ENCODE measurements around the gene DSCAML1.

The DSCAML1 gene

GRCh38 chr11:117471776-117472175, 325.2 kb downstream of the DSCAML1 start:
- DNase-seq (ENCODE audit: low read depth), result no peak
- no peak overlapping the region for H3K4me3 ChIP-seq (ENCODE audit: low read depth, low read length)
- no peak for TF ChIP-seq CTCF (IDR thresholded peaks at IDR 0.05; ENCODE audit: control insufficient read depth, extremely low read depth, insufficient read depth)

DNA sequence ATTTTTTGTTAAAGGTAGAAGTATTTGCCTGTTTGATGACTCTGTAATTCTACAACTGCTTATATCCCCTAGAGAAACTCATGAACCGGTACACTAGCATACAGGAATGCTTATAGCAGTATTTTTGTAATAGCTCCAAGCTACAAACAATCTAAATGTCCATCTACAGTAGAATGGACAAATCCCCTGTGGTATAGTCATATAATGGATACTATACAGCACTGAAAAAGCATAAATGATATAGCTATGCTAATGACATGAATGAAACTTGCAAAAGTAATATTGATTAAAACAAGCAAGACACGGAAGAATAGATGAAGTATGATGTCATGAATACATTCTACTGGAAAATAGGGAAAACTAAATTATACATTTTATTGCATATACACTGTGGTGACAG, 326.4 kb downstream of the DSCAML1 start:
- DNase-seq (ENCODE audit: low read depth), result no peak
- no peak for TF ChIP-seq CTCF (IDR thresholded peaks at IDR 0.05; ENCODE audit: control insufficient read depth, extremely low read depth, insufficient read depth)
- H3K4me3 ChIP-seq (ENCODE audit: low read depth, low read length), result no peak overlapping the region

GRCh38 chr11:117468888-117469287, 328.1 kb downstream of the DSCAML1 start:
- TF ChIP-seq CTCF (IDR thresholded peaks at IDR 0.05; ENCODE audit: control insufficient read depth, extremely low read depth, insufficient read depth), result 0 out of 2 replicates have a peak, but pooled peaks have one; percentile 7
- no peak for DNase-seq (ENCODE audit: low read depth)
- no peak overlapping the region for H3K4me3 ChIP-seq (ENCODE audit: low read depth, low read length)

GRCh38 chr11:117467770-117468169, 329.2 kb downstream of the DSCAML1 start:
- no peak for TF ChIP-seq CTCF (IDR thresholded peaks at IDR 0.05; ENCODE audit: control insufficient read depth, extremely low read depth, insufficient read depth)
- no peak overlapping the region for H3K4me3 ChIP-seq (ENCODE audit: low read depth, low read length)

GRCh38 chr11:117466966-117467365, 330.1 kb downstream of the DSCAML1 start:
- TF ChIP-seq CTCF (IDR thresholded peaks at IDR 0.05; ENCODE audit: control insufficient read depth, extremely low read depth, insufficient read depth), result no peak
- no peak for DNase-seq (ENCODE audit: low read depth)
- no peak overlapping the region for H3K4me3 ChIP-seq (ENCODE audit: low read depth, low read length)

More at GRCh38 chr11:117467770-117468169, 329.2 kb downstream of the DSCAML1 start:
- DNase-seq (ENCODE audit: low read depth), result no peak

DNA sequence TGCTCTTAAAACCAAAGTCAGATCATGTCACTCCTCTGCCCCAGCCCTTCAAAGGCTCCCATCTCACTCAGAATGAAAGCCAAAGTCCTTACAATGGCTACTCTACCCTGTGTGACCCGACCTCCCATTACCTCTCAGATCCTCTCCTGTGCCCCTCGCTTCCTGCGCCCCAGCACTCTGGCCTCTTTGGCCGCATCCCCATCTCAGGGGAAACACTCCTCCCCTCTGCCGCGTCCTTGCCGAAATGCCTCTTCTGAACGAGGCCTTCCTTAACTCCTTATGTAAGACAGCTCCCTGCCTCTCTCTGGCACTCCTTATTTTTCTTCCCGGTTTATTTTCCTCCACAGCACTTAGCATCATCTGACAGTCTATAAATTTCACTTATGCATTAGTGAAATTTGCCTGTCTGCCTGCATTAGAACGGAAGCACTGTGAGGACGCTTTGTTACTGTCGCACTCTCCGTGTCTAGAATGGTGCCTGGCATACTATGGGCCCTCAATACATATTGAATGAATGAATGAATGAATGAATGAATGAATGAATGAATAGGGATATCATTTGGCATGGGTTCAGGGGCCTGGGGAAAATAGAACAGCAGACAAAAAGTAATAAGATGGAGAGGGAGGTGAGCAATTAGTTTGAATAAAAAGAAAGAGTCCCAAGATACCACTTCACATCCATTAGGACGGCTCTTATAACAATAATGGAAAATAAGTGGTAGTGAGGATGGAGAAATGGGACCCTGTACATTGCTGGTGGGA, 331.6 kb downstream of the DSCAML1 start:
- no peak for DNase-seq (ENCODE audit: low read depth)
- TF ChIP-seq CTCF (IDR thresholded peaks at IDR 0.05; ENCODE audit: control insufficient read depth, extremely low read depth, insufficient read depth), result no peak
- H3K4me3 ChIP-seq (ENCODE audit: low read depth, low read length), result no peak overlapping the region

GRCh38 chr11:117464778-117465177, 332.2 kb downstream of the DSCAML1 start:
- no peak overlapping the region for H3K4me3 ChIP-seq (ENCODE audit: low read depth, low read length)
- TF ChIP-seq CTCF (IDR thresholded peaks at IDR 0.05; ENCODE audit: control insufficient read depth, extremely low read depth, insufficient read depth), result no peak
- DNase-seq (ENCODE audit: low read depth), result no peak
